HCT116 (cell line): ENCODE data around the gene MAVS. TPM values are rescaled to one million over a fixed set of nuclear protein-coding genes. Genes with fewer than 3 reads are reported as not detected.

Experiments used
- ATAC-seq: fragments of 200-7000 bp; cut with Tn5 transposase; 2 replicates; pipeline ENCODE4 v1.9.1; 2020; ENCODE audit warnings: mild to moderate bottlenecking, moderate library complexity
- BruUV-seq: library from RNA; stranded (reverse); fragments of 400-500 nt; replicated peaks from 2 replicates; lab custom pipeline; 2021; lab: Mats Ljungman, UMichigan
- CTCF ChIA-PET: fragments of 300-600 bp; sonication (Branson Sonifier 250); formaldehyde crosslinking; loops from one replicate; lab custom pipeline; 2021; ENCODE audit warnings: antibody characterized with exemption; lab: Charles Lee
- POLR2A ChIA-PET: fragments of 300-600, 350-600 bp; sonication (Branson Sonifier 250); formaldehyde crosslinking; loops from one replicate; lab custom pipeline; 2021; ENCODE audit warnings: antibody characterized with exemption; lab: Charles Lee
- RAD21 ChIA-PET, 2 experiments: fragments of 300-600 bp; sonication (Branson Sonifier 250); formaldehyde crosslinking; loops; one replicate each; lab custom pipeline; 2023; ENCODE audit warnings: low total read pairs in 2 of 2; ENCODE audit not compliant: uncharacterized antibody in 2 of 2, unreplicated experiment in 2 of 2, low non-redundant PET in 1 of 2; lab: Charles Lee
- DNase-seq: peaks from one replicate; pipeline ENCODE4 v3.0.0-alpha.2; 2010; ENCODE audit warnings: low read depth, low spot score
- H2AFZ ChIP-seq: fragments of 200-600 bp; shearing (Covaris generic), sonication (generic); 2 replicates; pipeline ENCODE4 v1.6.1; 2017; ENCODE audit warnings: low read depth, mixed run types, mixed read lengths, antibody characterized with exemption, low read length; ENCODE audit not compliant: poor library complexity, severe bottlenecking
- H3K27ac ChIP-seq: 2 replicates; pipeline ENCODE4 v1.5.1; 2012; ENCODE audit warnings: low read depth, low read length
- H3K27me3 ChIP-seq: fragments of 200-600 bp; sonication (generic); 2 replicates; pipeline ENCODE4 v1.6.1; 2016; ENCODE audit warnings: mixed run types, low read length, mixed read lengths; ENCODE audit not compliant: insufficient read depth
- H3K36me3 ChIP-seq, 2 experiments: fragments of 200-500 bp in 1 of 2; fragments of 200-600 bp in 1 of 2; sonication (Bioruptor generic) in 1 of 2; sonication (generic) in 1 of 2; 2 replicates each; pipeline versions ENCODE4 v1.5.1 to v1.6.1; 2014 to 2016; ENCODE audit warnings: low read length in 2 of 2, inconsistent platforms in 1 of 2, mixed read lengths in 1 of 2, mixed run types in 1 of 2; ENCODE audit not compliant: insufficient read depth in 2 of 2, control insufficient read depth in 1 of 2
- H3K4me1 ChIP-seq, 2 experiments: fragments of 200-600 bp in 1 of 2; sonication (generic) in 1 of 2; 2 replicates each; pipeline versions ENCODE4 v1.5.1 to v1.6.1; 2012 to 2017; ENCODE audit warnings: low read length in 2 of 2, inconsistent platforms in 1 of 2, mild to moderate bottlenecking in 1 of 2, mixed read lengths in 1 of 2, mixed run types in 1 of 2, moderate library complexity in 1 of 2; ENCODE audit not compliant: insufficient read depth in 2 of 2, control insufficient read depth in 1 of 2
- H3K4me2 ChIP-seq: fragments of 200-600 bp; sonication (generic); 2 replicates; pipeline ENCODE4 v1.6.1; 2017; ENCODE audit warnings: mixed run types, low read length, mixed read lengths
- H3K4me3 ChIP-seq, 2 experiments: fragments of 200-600 bp in 1 of 2; sonication (generic) in 1 of 2; replicated peaks in 1 of 2; 2 replicates each; pipeline ENCODE4 v1.5.1; 2011 to 2016; ENCODE audit warnings: low read length in 2 of 2, control low read depth in 1 of 2, low read depth in 1 of 2, mild to moderate bottlenecking in 1 of 2, mixed read lengths in 1 of 2, mixed run types in 1 of 2
- H3K79me2 ChIP-seq: fragments of 200-600 bp; sonication (generic); 2 replicates; pipeline ENCODE4 v1.6.1; 2017; ENCODE audit warnings: mild to moderate bottlenecking, mixed run types, low read length, moderate library complexity, mixed read lengths; ENCODE audit not compliant: insufficient read depth
- H3K9ac ChIP-seq: fragments of 200-600 bp; sonication (generic); 2 replicates; pipeline ENCODE4 v1.6.1; 2016; ENCODE audit warnings: low read length, mixed read lengths
- H3K9me2 ChIP-seq: fragments of 200-600 bp; sonication (generic), shearing (Covaris generic); 2 replicates; pipeline ENCODE4 v1.6.1; 2017; ENCODE audit warnings: mixed run types, mild to moderate bottlenecking, moderate library complexity; ENCODE audit not compliant: insufficient read depth
- H3K9me3 ChIP-seq, 2 experiments: fragments of 200-500 bp in 1 of 2; fragments of 200-600 bp in 1 of 2; sonication (Bioruptor generic) in 1 of 2; sonication (generic) in 1 of 2; 2 replicates each; pipeline ENCODE4 v1.6.1; 2014 to 2017; ENCODE audit warnings: low read length in 2 of 2, mixed read lengths in 2 of 2, inconsistent platforms in 1 of 2, low read depth in 1 of 2, mild to moderate bottlenecking in 1 of 2, mixed run types in 1 of 2, moderate library complexity in 1 of 2; ENCODE audit not compliant: control insufficient read depth in 1 of 2, insufficient read depth in 1 of 2
- H4K20me1 ChIP-seq: fragments of 200-600 bp; sonication (generic), shearing (Covaris generic); 2 replicates; pipeline ENCODE4 v1.6.1; 2017; ENCODE audit warnings: mixed run types, mild to moderate bottlenecking, moderate library complexity; ENCODE audit not compliant: insufficient read depth
- CBX3 ChIP-seq: IDR thresholded peaks from 2 replicates; pipeline ENCODE4 v1.6.1; 2012; ENCODE audit warnings: low read depth
- EGR1 ChIP-seq: IDR thresholded peaks from 2 replicates; pipeline ENCODE4 v1.6.1; 2012; ENCODE audit warnings: low read depth
- POLR2AphosphoS5 ChIP-seq: IDR thresholded peaks from 2 replicates; pipeline ENCODE4 v1.6.1; 2011; ENCODE audit warnings: mild to moderate bottlenecking, low read depth, low read length, moderate library complexity
- SRF ChIP-seq: IDR thresholded peaks from 2 replicates; pipeline ENCODE4 v1.6.1; 2012; ENCODE audit warnings: low read depth
- YY1 ChIP-seq: IDR thresholded peaks from 2 replicates; pipeline ENCODE4 v1.6.1; 2011; ENCODE audit warnings: low read length, low read depth, moderate library complexity, mild to moderate bottlenecking; ENCODE audit not compliant: insufficient replicate concordance; ENCODE audit errors: extremely low read depth
- ZFX ChIP-seq: fragments of 450-650 bp; IDR thresholded peaks from 2 replicates; pipeline ENCODE4 v1.6.1; 2017
- intact Hi-C: fragments of 100-400 bp; cut with micrococcal nuclease; formaldehyde crosslinking; loops from 2 replicates; pipeline ENCODE4 v1.10.0; 2022
- total RNA-seq: library from RNA; stranded (reverse); gene quantifications from one replicate; pipeline ENCODE4 v1.2.1, GENCODE V29; 2021; ENCODE audit not compliant: unreplicated experiment
- TF ChIP-seq, protein P1 (sequence below): IDR thresholded peaks from 2 replicates; pipeline ENCODE4 v1.6.1; 2012
- TF ChIP-seq, protein P2 (sequence below), 3 experiments: fragments of 200-600 bp in 1 of 3; sonication (generic) in 1 of 3; IDR thresholded peaks in 2 of 3; conservative IDR thresholded peaks in 1 of 3; 2 replicates each; pipeline ENCODE4 v1.5.1; 2012 to 2017; ENCODE audit warnings: low read depth in 2 of 3, low read length in 2 of 3, antibody characterized with exemption in 1 of 3, borderline replicate concordance in 1 of 3, control low read depth in 1 of 3, mild to moderate bottlenecking in 1 of 3, mixed read lengths in 1 of 3, mixed run types in 1 of 3, moderate library complexity in 1 of 3; ENCODE audit not compliant: insufficient read depth in 1 of 3
- TF ChIP-seq, protein P3 (sequence below): IDR thresholded peaks from 2 replicates; pipeline ENCODE4 v1.6.1; 2012; ENCODE audit warnings: low read depth

The MAVS gene
- total RNA-seq, 1 experiment from 2014 or later: 60.1 TPM

DNA sequence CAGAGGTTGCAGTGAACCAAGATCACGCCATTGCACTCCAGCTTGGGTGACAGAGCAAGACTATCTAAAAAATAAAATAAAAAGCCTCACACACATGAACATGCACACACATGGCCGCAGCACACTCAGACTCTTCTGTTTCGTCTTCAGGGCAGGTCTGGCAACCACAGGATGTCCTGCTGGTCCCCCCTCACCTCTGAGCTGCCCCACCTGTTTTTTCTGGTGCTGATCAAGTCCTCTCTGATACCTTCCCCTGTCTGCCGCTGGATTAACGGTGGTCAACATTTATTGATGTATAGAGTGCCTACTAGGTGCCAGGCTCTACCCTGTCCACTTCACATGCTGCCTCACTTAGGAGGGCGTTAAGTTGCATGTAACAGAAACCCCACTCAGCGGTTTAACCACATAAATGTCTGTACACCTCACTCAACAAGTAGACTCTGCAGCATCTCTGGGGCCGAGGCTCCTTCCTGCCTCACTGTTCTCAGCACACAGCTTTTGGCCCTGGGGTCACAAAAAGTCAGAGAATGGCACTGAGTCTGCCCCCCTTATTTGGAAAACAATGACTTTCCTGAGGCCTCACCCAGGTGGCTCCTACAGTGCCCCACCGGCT, 30.8 kb upstream of the MAVS start (continued):
- TF ChIP-seq, protein P1, sequence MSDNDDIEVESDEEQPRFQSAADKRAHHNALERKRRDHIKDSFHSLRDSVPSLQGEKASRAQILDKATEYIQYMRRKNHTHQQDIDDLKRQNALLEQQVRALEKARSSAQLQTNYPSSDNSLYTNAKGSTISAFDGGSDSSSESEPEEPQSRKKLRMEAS: no peak
- TF ChIP-seq ZFX (no peak), CBX3 (no peak), SRF (no peak)
- TF ChIP-seq, all 23 proteins: peak for 0

DNA sequence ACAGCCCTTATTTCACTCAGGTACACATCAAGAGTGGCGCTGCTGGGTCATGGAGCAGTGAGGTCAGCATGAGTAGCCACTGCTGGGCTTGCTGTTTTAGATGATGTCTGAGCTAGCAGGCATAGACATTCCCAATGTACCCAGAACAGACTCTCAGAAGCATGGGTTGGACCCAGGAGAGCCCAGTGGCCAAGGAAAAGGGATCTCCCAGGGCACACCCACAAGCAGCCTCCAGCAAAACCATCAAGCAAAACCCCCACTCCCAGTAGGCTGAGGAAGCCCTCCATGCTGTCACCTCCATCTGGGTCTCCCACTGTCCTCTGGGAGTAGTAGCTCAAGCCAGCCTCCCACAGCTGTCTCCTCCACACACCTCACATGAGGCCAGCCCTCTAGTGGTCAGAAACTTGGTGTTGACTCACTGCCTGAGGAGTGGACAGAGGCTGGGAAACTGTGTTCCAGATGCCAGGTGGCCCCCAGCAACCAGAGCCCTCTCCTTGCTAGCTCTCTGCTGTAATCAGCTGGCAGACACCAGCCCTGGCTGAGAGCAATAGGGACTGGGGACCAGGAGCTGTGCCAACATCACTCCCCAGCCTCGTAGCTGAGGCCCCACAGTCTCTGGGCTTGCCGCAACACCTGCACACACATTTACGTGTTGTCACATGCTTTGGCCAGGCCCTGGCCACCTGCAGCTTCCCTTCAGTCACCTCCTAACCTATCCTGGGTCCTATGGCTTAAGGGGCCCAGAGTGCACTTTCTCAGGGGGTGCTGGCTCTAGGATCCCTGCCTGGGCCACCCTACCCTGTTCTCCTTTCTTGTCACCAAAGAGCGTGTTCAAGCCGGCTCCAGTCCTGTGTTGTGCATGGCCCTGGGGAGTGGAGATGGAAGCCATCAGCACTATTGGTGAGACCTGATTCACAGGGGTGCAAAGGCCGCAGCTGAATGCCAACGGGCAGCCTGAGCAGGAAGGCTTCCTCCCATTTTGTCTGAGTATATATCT, 28.2 kb upstream of the MAVS start:
- intact Hi-C loops: loop anchor here (1.0 kb wide), 1 partner anchor 30 kb away; no protein-coding TSS in a partner anchor
- BruUV-seq: no TSS peak
- H2AFZ ChIP-seq: no peak overlapping the region

More for the DNA sequence above, 28.2 kb upstream of the MAVS start:
- Histone ChIP-seq H3K79me2 (peaks cover 5% of the 10 kb centered on the region), H3K4me2 (peak overlapping the region; percentile 46), H3K9me2 (no peaks in the 10 kb centered on the region), H3K9me3 (no peaks in the 10 kb centered on the region), H4K20me1 (no peaks in the 10 kb centered on the region), H3K27me3 (no peaks in the 10 kb centered on the region), H3K27ac (peak overlapping the region; percentile 60), H3K36me3 (peaks cover under 1 to 4% of the 10 kb centered on the region in 2 experiments; a peak in 1 of 4 replicates), H3K4me1 (peaks cover 40 to 61% of the 10 kb centered on the region in 2 experiments), H3K4me3 (no peak overlapping the region), H3K9ac (peak overlapping the region; percentile 81)
- DNase-seq: peak; percentile 71
- ATAC-seq: peak; percentile 68
- POLR2A ChIA-PET: interaction anchor here (0.6 to 3.8 kb wide), 6 partner anchors 21 to 586 kb away, joined by 3 to 16 read pairs (median 4); partner anchors contain the start of genes CDC25B, CENPB and SPEF1
- CTCF ChIA-PET: interaction anchor here (0.6 to 3.5 kb wide), 19 partner anchors 14 to 272 kb away, joined by 3 to 19 read pairs (median 4); partner anchors contain the start of genes ADISSP, CDC25B, CENPB and SPEF1
- TF ChIP-seq SRF (no peak), POLR2AphosphoS5 (peak; percentile 41; the same call in 1 of the 2 replicates), EGR1 (no peak), YY1 (peak; percentile 41)
- TF ChIP-seq, protein P2, sequence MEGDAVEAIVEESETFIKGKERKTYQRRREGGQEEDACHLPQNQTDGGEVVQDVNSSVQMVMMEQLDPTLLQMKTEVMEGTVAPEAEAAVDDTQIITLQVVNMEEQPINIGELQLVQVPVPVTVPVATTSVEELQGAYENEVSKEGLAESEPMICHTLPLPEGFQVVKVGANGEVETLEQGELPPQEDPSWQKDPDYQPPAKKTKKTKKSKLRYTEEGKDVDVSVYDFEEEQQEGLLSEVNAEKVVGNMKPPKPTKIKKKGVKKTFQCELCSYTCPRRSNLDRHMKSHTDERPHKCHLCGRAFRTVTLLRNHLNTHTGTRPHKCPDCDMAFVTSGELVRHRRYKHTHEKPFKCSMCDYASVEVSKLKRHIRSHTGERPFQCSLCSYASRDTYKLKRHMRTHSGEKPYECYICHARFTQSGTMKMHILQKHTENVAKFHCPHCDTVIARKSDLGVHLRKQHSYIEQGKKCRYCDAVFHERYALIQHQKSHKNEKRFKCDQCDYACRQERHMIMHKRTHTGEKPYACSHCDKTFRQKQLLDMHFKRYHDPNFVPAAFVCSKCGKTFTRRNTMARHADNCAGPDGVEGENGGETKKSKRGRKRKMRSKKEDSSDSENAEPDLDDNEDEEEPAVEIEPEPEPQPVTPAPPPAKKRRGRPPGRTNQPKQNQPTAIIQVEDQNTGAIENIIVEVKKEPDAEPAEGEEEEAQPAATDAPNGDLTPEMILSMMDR (IDR thresholded peaks at IDR 0.05 in 2 of 3, conservative IDR thresholded peaks at IDR 0.05 in 1 of 3; ENCODE audit: borderline replicate concordance in 1 of 3, insufficient read depth in 1 of 3, low read depth in 2 of 3, low read length in 2 of 3): peak in 2 of 3 experiments; percentile 80 to 85; a peak in 4 of 6 replicates
- TF ChIP-seq, protein P3, sequence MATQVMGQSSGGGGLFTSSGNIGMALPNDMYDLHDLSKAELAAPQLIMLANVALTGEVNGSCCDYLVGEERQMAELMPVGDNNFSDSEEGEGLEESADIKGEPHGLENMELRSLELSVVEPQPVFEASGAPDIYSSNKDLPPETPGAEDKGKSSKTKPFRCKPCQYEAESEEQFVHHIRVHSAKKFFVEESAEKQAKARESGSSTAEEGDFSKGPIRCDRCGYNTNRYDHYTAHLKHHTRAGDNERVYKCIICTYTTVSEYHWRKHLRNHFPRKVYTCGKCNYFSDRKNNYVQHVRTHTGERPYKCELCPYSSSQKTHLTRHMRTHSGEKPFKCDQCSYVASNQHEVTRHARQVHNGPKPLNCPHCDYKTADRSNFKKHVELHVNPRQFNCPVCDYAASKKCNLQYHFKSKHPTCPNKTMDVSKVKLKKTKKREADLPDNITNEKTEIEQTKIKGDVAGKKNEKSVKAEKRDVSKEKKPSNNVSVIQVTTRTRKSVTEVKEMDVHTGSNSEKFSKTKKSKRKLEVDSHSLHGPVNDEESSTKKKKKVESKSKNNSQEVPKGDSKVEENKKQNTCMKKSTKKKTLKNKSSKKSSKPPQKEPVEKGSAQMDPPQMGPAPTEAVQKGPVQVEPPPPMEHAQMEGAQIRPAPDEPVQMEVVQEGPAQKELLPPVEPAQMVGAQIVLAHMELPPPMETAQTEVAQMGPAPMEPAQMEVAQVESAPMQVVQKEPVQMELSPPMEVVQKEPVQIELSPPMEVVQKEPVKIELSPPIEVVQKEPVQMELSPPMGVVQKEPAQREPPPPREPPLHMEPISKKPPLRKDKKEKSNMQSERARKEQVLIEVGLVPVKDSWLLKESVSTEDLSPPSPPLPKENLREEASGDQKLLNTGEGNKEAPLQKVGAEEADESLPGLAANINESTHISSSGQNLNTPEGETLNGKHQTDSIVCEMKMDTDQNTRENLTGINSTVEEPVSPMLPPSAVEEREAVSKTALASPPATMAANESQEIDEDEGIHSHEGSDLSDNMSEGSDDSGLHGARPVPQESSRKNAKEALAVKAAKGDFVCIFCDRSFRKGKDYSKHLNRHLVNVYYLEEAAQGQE: no peak
- RAD21 ChIA-PET: interaction anchor here (0.6 to 2.1 kb wide), 9 partner anchors 22 to 206 kb away, joined by 3 to 10 read pairs (median 6); partner anchors contain the start of genes CENPB (in 2 of the 2) and CDC25B (in 1 of the 2)
